Measurements from ENCODE around the gene PCOLCE2. TPM values are rescaled to one million over a fixed set of nuclear protein-coding genes. Genes with fewer than 3 reads are reported as not detected.

Gene PCOLCE2
- total and polyA plus RNA-seq, 2 experiments from 2014 or later: 5.4 to 6.5 TPM

DNA sequence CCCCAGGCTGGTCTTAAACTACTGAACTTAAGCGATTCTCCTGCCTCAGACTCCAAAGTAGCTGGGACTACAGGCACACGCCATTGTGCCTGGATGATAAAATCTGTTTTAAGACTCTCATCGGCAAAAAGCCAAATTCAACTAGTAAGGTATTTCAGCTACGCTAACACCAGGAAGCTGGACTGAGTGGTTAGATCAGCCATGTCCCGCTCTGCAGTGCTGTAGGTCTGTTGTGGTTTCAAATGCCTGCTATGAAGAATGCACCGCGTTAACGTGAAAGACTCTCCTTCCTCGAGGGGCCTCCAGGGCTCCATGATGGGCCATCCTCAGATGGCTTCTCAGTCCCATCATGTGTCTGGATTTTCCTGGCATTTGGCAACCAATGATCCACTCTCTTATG lies 70.2 kb downstream of the PCOLCE2 start:
- TF ChIP-seq, protein P1, sequence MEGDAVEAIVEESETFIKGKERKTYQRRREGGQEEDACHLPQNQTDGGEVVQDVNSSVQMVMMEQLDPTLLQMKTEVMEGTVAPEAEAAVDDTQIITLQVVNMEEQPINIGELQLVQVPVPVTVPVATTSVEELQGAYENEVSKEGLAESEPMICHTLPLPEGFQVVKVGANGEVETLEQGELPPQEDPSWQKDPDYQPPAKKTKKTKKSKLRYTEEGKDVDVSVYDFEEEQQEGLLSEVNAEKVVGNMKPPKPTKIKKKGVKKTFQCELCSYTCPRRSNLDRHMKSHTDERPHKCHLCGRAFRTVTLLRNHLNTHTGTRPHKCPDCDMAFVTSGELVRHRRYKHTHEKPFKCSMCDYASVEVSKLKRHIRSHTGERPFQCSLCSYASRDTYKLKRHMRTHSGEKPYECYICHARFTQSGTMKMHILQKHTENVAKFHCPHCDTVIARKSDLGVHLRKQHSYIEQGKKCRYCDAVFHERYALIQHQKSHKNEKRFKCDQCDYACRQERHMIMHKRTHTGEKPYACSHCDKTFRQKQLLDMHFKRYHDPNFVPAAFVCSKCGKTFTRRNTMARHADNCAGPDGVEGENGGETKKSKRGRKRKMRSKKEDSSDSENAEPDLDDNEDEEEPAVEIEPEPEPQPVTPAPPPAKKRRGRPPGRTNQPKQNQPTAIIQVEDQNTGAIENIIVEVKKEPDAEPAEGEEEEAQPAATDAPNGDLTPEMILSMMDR (IDR thresholded peaks at IDR 0.05; ENCODE audit: low read depth, low read length): no peak
- DNase-seq (ENCODE audit: low read depth in 1 of 2, low spot score in 1 of 2): no peak
- no peak overlapping the region for H3K27ac ChIP-seq
- no peaks in the 10 kb centered on the region for H3K27me3 ChIP-seq
- H3K9me3 ChIP-seq (ENCODE audit: low read depth): no peaks in the 10 kb centered on the region
- H3K4me3 ChIP-seq: no peak overlapping the region
- no peaks in the 10 kb centered on the region for H3K36me3 ChIP-seq
- peaks cover 28% of the 10 kb centered on the region for H3K4me1 ChIP-seq (ENCODE audit: low read depth)

DNA sequence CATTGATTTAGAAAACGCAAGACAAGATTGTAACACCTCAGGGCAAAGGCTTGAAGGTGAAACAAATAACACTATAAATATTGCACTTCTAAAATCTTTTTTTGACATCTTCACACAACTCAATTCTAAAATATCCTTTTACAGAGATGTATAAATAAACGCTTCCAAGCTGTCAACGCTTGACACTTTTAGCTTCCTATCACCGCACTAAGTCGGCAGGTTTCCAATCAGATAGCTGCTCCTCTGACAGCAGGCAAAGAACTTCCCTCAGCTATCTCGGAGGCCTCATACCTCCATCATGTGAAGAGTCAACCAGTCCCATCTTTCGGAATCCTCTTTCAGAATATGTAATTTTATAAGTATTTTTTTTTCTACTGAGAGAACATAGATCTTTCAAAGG lies 71.0 kb downstream of the PCOLCE2 start:
- Histone ChIP-seq H3K9me3 (ENCODE audit: low read depth) (no peaks in the 10 kb centered on the region), H3K4me3 (no peak overlapping the region), H3K36me3 (no peaks in the 10 kb centered on the region), H3K27me3 (no peaks in the 10 kb centered on the region), H3K27ac (peak overlapping the region; percentile 46), H3K4me1 (ENCODE audit: low read depth) (peaks cover 28% of the 10 kb centered on the region)
- peak; percentile 18 to 23 for DNase-seq (ENCODE audit: low read depth in 1 of 2, low spot score in 1 of 2)
- TF ChIP-seq, protein P1 (IDR thresholded peaks at IDR 0.05; ENCODE audit: low read depth, low read length): no peak

DNA sequence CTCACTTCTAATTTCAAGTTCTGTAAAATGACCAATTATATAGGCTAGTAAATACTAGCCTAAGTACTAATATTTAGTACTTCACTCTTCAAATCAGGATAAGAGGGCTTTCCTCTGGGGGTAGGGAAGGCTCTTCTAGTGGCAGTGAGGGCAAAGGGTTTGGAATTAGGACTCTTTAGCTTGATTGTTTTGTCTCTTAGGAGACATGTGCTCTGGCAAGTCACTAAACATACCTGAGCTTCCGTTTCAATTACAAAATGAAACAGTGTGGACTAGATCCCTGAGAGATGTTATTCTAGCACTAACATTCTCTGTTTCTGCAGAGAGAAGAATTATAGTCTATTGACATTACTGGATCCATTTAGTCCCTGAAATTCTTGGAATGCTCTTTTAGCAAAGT lies 71.5 kb downstream of the PCOLCE2 start:
- no peak for DNase-seq (ENCODE audit: low read depth in 1 of 2, low spot score in 1 of 2)
- H3K36me3 ChIP-seq: no peaks in the 10 kb centered on the region
- TF ChIP-seq, protein P1 (IDR thresholded peaks at IDR 0.05; ENCODE audit: low read depth, low read length): no peak
- H3K27ac ChIP-seq: peak overlapping the region; percentile 46
- no peak overlapping the region for H3K4me3 ChIP-seq
- no peaks in the 10 kb centered on the region for H3K9me3 ChIP-seq (ENCODE audit: low read depth)
- H3K4me1 ChIP-seq (ENCODE audit: low read depth): peaks cover 28% of the 10 kb centered on the region
- no peaks in the 10 kb centered on the region for H3K27me3 ChIP-seq

DNA sequence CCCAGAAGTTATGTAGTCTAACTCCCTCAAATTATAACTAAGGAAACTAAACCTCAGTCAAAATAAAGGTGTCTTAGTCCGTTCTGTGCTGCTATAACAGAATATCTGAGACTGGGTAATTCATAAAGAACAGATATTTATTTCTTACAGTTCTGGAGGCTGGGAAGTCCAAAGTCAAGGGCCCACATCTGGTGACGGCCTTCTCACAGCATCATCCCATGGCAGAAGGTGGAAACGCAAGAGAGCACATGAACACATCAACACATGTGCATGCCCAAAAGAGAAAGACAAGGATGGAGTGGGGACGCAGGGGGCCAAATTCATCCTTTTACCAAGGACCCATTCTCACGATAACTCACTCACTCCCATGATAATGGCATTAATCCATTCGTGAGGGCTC lies 73.1 kb downstream of the PCOLCE2 start:
- Histone ChIP-seq H3K36me3 (no peaks in the 10 kb centered on the region), H3K4me1 (ENCODE audit: low read depth) (peaks cover 28% of the 10 kb centered on the region), H3K4me3 (no peak overlapping the region), H3K27me3 (no peaks in the 10 kb centered on the region), H3K27ac (no peak overlapping the region), H3K9me3 (ENCODE audit: low read depth) (no peaks in the 10 kb centered on the region)
- DNase-seq (ENCODE audit: low read depth in 1 of 2, low spot score in 1 of 2): no peak
- TF ChIP-seq, protein P1 (IDR thresholded peaks at IDR 0.05; ENCODE audit: low read depth, low read length): no peak

DNA sequence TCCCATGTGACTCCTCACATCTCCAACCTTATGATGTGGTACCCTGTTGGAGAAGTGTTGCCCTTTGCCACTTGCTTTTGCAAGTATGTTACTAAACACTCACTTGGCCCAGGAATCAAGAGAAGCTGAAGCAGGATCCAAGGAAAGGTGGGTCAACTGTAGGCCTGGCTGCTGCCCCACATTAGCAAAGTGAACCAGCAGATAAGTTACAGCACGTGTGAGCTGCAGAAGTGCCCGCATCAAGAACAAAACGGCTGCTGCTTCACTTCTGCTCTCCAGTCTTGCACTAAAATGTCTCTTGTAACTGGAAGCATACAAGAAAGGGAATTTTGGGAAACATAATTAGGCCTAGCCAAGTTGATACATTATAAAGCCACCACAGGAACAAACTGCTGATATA lies 79.6 kb downstream of the PCOLCE2 start:
- no peak for DNase-seq (ENCODE audit: low read depth in 1 of 2, low spot score in 1 of 2)
- TF ChIP-seq, protein P1 (IDR thresholded peaks at IDR 0.05; ENCODE audit: low read depth, low read length): no peak

More for the DNA sequence above, 79.6 kb downstream of the PCOLCE2 start:
- Histone ChIP-seq H3K27ac (peak overlapping the region; percentile 32), H3K36me3 (no peaks in the 10 kb centered on the region), H3K9me3 (ENCODE audit: low read depth) (no peaks in the 10 kb centered on the region), H3K27me3 (no peaks in the 10 kb centered on the region), H3K4me1 (ENCODE audit: low read depth) (peaks cover 5% of the 10 kb centered on the region), H3K4me3 (no peak overlapping the region)
